Activated CD4-positive, alpha-beta T cell treated with anti-CD3 and anti-CD28 coated beads, Interleukin-2, amount 10 ng/mL, durations not matched to agents 24 days and 14 days (primary cell): Measurements from ENCODE around the gene SLC24A3. TPM values are rescaled to one million over a fixed set of nuclear protein-coding genes. Genes with fewer than 3 reads are reported as not detected.

ENCODE experiments used
- DNase-seq: peaks from one replicate; pipeline ENCODE4 v3.0.0; 2022
- H3K27ac Mint-ChIP-seq: one replicate; pipeline ENCODE4 v1.8.0; 2022; ENCODE audit warnings: mild to moderate bottlenecking, mixed read lengths
- H3K27me3 Mint-ChIP-seq: one replicate; pipeline ENCODE4 v1.8.0; 2022; ENCODE audit warnings: mixed read lengths
- H3K36me3 Mint-ChIP-seq: one replicate; pipeline ENCODE4 v1.8.0; 2022; ENCODE audit warnings: low read depth, mild to moderate bottlenecking, mixed read lengths
- H3K4me1 Mint-ChIP-seq: one replicate; pipeline ENCODE4 v1.8.0; 2021; ENCODE audit warnings: mixed read lengths
- H3K4me3 Mint-ChIP-seq: one replicate; pipeline ENCODE4 v1.8.0; 2022; ENCODE audit warnings: mild to moderate bottlenecking, moderate library complexity, mixed read lengths
- H3K9me3 Mint-ChIP-seq: one replicate; pipeline ENCODE4 v1.8.0; 2021; ENCODE audit warnings: mixed read lengths
- intact Hi-C: fragments of 100-400 bp; cut with micrococcal nuclease; formaldehyde crosslinking; loops from one replicate; pipeline ENCODE4 v1.15.1; 2023
- total RNA-seq: library from RNA; stranded (reverse); gene quantifications from 2 replicates; pipeline ENCODE4 v1.2.3, GENCODE V29; 2022

The SLC24A3 gene
- total RNA-seq, 1 donor from 2014 or later, result not detected

DNA sequence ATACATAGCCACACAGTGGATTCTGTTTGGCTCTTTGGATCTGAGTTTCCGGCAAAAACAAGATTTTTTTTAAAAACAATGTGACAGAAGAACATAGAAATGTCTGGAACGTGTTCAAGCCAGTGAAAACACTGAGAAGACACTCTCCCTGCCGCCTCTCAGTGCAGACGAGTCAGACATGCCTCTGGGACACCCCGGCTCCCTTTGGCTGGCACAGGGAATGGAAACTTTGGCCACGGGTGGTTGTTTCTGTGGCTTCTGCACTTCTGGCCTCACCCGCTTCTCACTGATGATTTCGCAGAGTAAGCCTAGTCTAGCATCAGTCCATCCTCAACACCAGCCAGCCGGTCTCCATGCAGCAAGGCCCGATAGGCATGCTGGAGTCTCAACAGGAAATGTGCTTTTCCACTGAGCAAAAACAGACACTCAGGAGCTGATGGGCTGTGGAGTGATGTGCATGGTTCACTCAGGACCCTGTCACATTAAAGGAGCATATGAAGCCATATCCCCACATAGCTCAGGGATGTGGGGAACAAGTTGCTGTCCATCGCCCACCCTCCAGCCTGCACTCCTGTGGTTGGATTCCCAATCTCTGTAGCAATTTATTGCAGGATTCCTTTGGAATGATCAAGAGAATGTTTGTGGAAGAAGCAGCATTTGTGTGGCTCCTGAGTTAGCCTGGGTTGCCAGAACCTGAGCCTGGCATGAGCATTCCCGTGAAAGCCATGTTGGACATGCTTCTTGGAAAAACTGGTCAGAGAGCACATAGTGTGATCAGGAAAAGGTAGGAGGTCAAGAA is 283.7 kb downstream of the SLC24A3 start:
- no peak for DNase-seq
- no peaks in the 10 kb centered on the region for H3K27me3 Mint-ChIP-seq
- no peaks in the 10 kb centered on the region for H3K9me3 Mint-ChIP-seq
- H3K36me3 Mint-ChIP-seq, result no peaks in the 10 kb centered on the region
- H3K4me3 Mint-ChIP-seq, result no peak overlapping the region
- H3K4me1 Mint-ChIP-seq, result no peaks in the 10 kb centered on the region
- H3K27ac Mint-ChIP-seq, result no peak overlapping the region
- intact Hi-C loops, result no loop called here

DNA sequence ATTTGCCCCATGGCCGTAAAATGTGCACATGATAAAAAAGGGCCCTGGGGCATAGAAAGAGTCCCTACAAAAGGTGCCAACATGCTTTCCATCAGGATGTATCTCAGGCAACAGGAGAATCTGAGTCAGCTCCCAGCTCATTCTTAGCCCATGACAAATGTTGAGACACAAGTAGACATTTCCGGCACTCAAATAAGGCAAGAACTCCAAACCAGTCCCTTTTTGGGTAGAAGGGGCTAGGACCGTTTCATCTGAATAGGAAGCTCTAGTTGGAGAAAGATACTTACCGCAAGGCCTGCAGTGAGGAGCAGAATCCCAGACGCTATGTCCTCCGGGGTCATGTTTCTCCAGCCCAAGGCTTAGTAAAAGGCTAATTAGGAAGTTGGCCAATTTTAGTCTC is 284.6 kb downstream of the SLC24A3 start:
- DNase-seq, result no peak
- no peak overlapping the region for H3K27ac Mint-ChIP-seq
- no peaks in the 10 kb centered on the region for H3K4me1 Mint-ChIP-seq
- intact Hi-C loops, result no loop called here
- no peaks in the 10 kb centered on the region for H3K9me3 Mint-ChIP-seq
- no peaks in the 10 kb centered on the region for H3K27me3 Mint-ChIP-seq
- no peaks in the 10 kb centered on the region for H3K36me3 Mint-ChIP-seq
- no peak overlapping the region for H3K4me3 Mint-ChIP-seq

DNA sequence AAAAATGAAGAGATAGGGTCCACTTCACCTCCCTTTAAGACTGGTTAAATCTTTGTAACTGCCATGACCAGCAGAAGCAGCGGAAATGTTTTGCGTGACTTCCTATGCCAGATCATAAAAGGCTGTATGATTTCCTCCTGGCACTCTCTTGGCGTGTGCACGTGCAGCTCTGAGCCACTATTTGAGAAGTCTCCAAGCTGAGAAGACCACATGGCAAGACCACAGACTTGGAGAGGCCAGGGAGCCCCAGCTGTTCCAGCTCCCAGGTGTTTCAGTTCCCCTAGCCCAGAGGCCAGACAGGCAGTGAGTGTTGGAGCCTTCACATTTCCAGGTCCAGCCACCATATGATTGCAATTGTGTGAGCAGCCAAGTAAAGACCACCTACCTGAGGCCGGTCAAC is 286.3 kb downstream of the SLC24A3 start:
- no peak overlapping the region for H3K27ac Mint-ChIP-seq
- H3K27me3 Mint-ChIP-seq, result no peaks in the 10 kb centered on the region
- H3K36me3 Mint-ChIP-seq, result no peaks in the 10 kb centered on the region
- DNase-seq, result no peak
- intact Hi-C loops, result no loop called here
- H3K4me3 Mint-ChIP-seq, result no peak overlapping the region
- H3K9me3 Mint-ChIP-seq, result no peaks in the 10 kb centered on the region
- no peaks in the 10 kb centered on the region for H3K4me1 Mint-ChIP-seq

DNA sequence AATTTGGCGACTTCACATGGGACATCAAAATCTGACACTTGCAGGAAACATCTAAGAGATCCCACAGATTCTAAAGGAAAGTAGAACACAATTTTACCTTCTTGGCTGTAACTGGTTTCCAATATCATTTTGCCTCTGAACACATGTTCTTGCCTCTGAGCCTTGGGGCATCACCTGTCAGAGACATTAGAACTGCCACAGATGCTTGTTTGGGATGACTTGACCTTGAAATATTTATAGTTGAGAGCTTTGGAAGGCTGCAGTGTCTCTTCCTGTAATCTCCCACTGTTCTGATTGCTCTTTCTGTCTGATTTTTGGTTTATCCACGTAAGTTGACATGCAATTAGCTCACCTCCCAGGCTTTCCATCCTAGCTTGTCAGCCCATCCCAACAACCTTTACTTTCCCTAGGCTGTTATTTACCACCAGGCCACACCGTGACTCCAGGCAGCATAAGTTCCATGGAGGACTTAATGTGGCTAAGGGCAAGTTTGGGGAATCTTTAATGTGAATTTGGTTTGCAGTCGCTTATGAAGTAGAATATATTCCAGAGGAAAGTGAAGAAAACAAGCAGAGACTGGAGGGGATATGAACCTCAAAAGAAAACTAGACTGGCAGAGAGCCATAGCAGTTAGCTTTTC is 289.2 kb downstream of the SLC24A3 start:
- H3K27ac Mint-ChIP-seq, result no peak overlapping the region
- H3K36me3 Mint-ChIP-seq, result no peaks in the 10 kb centered on the region
- H3K27me3 Mint-ChIP-seq, result no peaks in the 10 kb centered on the region
- intact Hi-C loops, result no loop called here
- H3K9me3 Mint-ChIP-seq, result no peaks in the 10 kb centered on the region
- DNase-seq, result no peak
- no peak overlapping the region for H3K4me3 Mint-ChIP-seq
- no peaks in the 10 kb centered on the region for H3K4me1 Mint-ChIP-seq

DNA sequence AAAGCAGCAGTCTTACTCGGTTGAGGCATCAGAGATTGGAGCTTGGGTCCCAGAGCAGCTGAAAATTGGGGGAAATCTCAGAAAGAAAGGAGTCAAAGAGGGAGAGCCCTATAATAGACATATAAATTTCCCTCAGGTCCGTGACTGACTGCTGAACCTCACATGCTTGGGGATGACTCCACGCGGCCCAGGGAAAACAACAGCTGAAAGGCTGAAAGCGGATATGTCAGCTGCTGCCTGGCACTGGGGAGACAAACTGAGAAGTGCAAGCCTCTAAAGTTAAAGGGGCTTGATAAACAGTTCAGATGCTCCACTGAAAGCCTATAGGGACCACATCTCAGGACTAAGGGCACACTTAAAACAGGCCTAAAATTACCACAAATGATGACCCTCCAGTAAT is 289.7 kb downstream of the SLC24A3 start:
- Mint-ChIP-seq H3K4me1 (no peaks in the 10 kb centered on the region), H3K4me3 (no peak overlapping the region), H3K36me3 (no peaks in the 10 kb centered on the region), H3K27ac (no peak overlapping the region), H3K9me3 (no peaks in the 10 kb centered on the region), H3K27me3 (no peaks in the 10 kb centered on the region)
- intact Hi-C loops, result no loop called here
- no peak for DNase-seq

DNA sequence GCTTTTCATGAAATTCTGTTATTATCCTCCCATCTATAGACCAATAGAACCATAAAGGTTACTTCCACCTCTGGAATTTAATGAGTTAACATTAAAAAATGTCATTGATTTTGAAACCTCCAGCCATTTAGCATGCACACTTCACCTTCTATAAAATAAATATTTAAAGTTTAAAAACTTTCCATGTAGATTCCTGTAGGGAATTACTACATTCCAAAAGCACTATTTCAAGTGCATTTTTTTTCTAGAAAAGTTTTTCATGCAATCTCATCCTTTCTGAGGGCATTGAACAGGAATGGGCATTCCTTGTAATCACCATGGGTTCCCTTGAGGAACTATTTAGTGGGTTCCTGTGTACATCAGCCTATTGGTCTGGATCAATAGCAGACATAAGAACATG is 291.8 kb downstream of the SLC24A3 start:
- no peaks in the 10 kb centered on the region for H3K36me3 Mint-ChIP-seq
- H3K4me1 Mint-ChIP-seq, result no peaks in the 10 kb centered on the region
- intact Hi-C loops, result no loop called here
- no peak overlapping the region for H3K27ac Mint-ChIP-seq
- H3K4me3 Mint-ChIP-seq, result no peak overlapping the region
- no peaks in the 10 kb centered on the region for H3K27me3 Mint-ChIP-seq
- no peaks in the 10 kb centered on the region for H3K9me3 Mint-ChIP-seq
- no peak for DNase-seq

DNA sequence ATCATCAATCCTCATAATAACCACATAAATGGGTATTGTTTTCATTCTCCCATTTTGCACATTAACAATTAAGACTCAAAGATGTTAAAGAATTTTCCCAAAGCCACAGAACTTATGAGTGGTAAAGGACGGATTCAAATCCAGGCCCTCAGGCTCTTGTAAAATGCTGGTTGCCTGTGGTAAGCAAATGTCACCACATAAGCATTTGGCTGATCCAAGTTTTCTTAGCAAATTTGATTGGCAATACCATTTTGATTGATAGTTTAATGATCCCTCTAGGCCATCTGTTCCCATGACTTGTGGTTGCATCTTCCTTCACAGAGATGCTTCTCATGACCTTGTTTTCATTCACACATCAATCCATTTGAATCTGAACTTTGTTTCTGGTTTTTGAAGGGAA is 293.6 kb downstream of the SLC24A3 start:
- no peaks in the 10 kb centered on the region for H3K4me1 Mint-ChIP-seq
- H3K9me3 Mint-ChIP-seq, result no peaks in the 10 kb centered on the region
- intact Hi-C loops, result no loop called here
- H3K27me3 Mint-ChIP-seq, result no peaks in the 10 kb centered on the region
- H3K27ac Mint-ChIP-seq, result no peak overlapping the region
- no peak overlapping the region for H3K4me3 Mint-ChIP-seq
- H3K36me3 Mint-ChIP-seq, result no peaks in the 10 kb centered on the region
- no peak for DNase-seq

DNA sequence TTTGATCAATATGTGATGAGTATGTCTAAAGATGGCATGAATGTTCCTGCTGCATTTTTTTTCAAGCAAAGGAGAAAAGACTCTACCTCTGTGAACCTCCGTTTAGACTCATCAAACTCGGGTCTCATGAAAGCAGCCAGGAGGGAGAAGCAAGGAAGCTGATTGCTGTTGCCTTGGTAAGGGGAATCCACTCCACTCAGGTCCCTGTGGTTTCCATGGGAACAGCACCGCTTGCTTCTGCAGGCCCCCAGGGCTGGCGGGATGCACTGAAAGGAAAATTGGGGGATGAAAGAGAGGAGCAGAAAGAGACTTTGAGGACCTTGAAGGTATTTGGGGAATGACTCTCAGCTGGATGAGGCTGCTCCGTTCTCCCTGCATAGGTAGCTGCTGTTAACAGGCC is 296.0 kb downstream of the SLC24A3 start:
- intact Hi-C loops, result no loop called here
- DNase-seq, result no peak
- no peak overlapping the region for H3K4me3 Mint-ChIP-seq
- no peaks in the 10 kb centered on the region for H3K27me3 Mint-ChIP-seq
- no peaks in the 10 kb centered on the region for H3K9me3 Mint-ChIP-seq
- H3K36me3 Mint-ChIP-seq, result no peaks in the 10 kb centered on the region
- no peaks in the 10 kb centered on the region for H3K4me1 Mint-ChIP-seq
- H3K27ac Mint-ChIP-seq, result no peak overlapping the region

DNA sequence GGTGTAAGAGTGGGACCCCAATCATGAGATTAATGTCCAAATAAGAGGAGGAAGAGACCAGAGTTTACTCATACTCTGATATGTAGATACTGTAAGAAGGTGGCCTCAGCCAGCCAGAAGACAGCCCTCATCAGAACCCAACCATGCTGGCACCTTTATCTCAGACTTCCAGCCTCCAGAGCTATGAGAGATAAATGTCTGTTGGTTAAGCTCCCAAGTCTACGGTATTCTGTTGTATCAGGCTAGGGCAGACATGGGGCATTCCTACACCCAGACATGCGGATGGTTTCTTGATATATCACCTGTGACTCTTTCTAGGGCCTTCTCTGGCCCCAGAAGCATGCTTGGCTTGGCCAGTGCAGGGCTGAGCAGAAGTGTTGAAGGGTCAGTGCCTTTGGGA is 298.2 kb downstream of the SLC24A3 start:
- intact Hi-C loops, result no loop called here
- no peak for DNase-seq
- H3K36me3 Mint-ChIP-seq, result no peaks in the 10 kb centered on the region
- no peaks in the 10 kb centered on the region for H3K9me3 Mint-ChIP-seq
- no peaks in the 10 kb centered on the region for H3K4me1 Mint-ChIP-seq
- no peak overlapping the region for H3K27ac Mint-ChIP-seq
- H3K27me3 Mint-ChIP-seq, result no peaks in the 10 kb centered on the region
- H3K4me3 Mint-ChIP-seq, result no peak overlapping the region

DNA sequence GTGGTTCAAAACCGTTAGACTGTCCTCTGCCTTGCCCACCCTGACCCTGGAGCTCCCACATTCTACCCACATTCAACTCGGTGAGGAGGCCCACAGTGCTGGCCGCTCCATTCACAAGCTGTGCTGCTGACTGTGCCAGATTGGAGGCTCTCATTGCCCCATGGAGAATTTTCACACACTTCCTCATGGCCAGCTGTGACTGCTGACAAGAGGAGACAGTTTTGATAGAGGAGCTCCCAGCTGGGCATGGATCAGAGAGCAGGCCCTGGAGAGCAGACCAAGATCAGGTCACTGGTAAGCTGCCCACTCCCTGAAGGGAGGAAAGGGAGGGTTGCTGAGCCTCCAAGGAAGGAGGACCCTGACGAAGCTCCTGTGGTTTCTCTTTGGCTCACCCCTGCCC is 299.5 kb downstream of the SLC24A3 start:
- no peak overlapping the region for H3K4me3 Mint-ChIP-seq
- no peaks in the 10 kb centered on the region for H3K9me3 Mint-ChIP-seq
- no peak overlapping the region for H3K27ac Mint-ChIP-seq
- no peak for DNase-seq
- H3K27me3 Mint-ChIP-seq, result no peaks in the 10 kb centered on the region
- H3K36me3 Mint-ChIP-seq, result no peaks in the 10 kb centered on the region
- intact Hi-C loops, result no loop called here
- H3K4me1 Mint-ChIP-seq, result no peaks in the 10 kb centered on the region

DNA sequence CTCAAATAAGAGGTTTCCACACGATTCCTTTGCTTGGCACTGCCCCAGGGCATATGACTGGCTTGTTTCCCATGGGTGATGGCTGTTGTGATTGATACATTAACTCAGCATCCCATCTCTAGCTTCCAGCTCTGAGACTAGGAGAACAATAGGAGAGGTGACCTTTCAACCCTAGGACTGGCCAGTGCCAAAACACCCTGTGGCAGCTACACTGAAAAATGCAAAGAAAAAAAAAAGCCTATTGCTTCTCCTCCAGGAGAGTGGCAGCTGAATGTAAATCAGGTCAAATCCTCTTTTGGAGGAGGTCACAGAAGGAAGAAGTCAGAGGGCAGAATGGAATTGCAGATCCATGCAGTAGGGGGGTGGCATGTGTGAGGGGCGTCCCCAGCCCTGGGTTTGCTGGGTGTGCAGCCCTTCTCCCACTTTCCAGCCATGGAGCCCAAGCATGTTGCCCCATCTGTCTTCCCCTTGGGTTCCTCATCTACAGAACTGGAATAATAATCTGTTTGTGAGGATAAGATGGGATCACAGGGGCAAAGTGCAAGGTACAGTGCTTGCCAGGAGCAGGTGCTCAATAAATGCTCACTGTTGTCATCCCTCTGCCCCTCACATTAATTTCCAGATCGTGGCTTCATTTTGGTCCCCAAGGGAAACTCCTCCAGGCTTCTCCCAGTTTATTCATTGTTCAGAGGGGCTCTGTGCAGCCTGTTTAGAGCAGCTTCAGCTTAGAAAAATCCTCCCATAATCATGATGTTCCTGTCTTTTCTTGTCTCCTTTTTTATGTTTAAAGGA is 300.6 kb downstream of the SLC24A3 start:
- H3K27me3 Mint-ChIP-seq, result no peaks in the 10 kb centered on the region
- H3K27ac Mint-ChIP-seq, result no peak overlapping the region
- H3K36me3 Mint-ChIP-seq, result no peaks in the 10 kb centered on the region
- no peaks in the 10 kb centered on the region for H3K4me1 Mint-ChIP-seq
- no peak overlapping the region for H3K4me3 Mint-ChIP-seq
- H3K9me3 Mint-ChIP-seq, result no peaks in the 10 kb centered on the region
- no peak for DNase-seq
- intact Hi-C loops, result no loop called here

DNA sequence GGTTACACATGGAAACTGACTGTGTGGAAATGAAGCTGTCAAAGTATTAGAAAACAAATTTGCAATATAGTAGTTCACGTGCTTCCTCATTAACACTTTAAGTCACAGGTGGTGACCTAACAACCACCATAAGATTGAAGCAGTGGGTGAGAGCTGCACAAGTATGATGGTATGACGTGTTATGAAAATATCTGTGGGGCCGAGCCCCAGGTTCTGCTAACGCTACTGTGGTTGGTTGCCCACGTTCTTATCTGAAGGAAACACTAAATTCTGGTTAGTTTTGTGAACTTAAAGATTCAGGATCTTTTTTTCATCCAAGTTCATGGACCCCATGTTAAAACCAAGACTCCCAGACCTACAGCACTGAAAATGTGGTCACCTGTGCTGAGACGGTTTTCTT is 302.6 kb downstream of the SLC24A3 start:
- H3K9me3 Mint-ChIP-seq, result no peaks in the 10 kb centered on the region
- no peak overlapping the region for H3K4me3 Mint-ChIP-seq
- H3K4me1 Mint-ChIP-seq, result no peaks in the 10 kb centered on the region
- no peak overlapping the region for H3K27ac Mint-ChIP-seq
- H3K27me3 Mint-ChIP-seq, result no peaks in the 10 kb centered on the region
- H3K36me3 Mint-ChIP-seq, result no peaks in the 10 kb centered on the region
- intact Hi-C loops, result no loop called here
- DNase-seq, result no peak

DNA sequence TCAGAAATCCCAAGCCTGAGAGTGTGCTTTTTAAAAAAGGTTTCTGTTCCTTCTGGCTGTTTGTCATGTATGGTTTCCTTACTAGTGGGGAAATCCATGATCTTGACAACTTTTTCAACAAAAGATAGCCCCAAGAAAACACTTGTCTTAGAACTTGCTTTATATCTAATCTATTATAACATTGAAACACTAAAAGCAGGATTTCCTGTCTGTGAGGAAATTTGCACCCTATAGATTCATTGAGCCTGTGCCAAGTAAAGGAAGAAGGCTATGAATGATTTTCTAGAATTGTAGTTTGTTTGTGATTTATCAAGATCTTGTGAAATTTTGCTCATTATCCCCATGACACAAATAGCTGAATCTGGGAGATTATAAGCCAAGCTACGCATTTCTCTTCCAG is 307.0 kb downstream of the SLC24A3 start:
- Mint-ChIP-seq H3K4me1 (peaks cover 2% of the 10 kb centered on the region), H3K27me3 (no peaks in the 10 kb centered on the region), H3K36me3 (no peaks in the 10 kb centered on the region), H3K4me3 (no peak overlapping the region), H3K9me3 (no peaks in the 10 kb centered on the region), H3K27ac (no peak overlapping the region)
- intact Hi-C loops, result no loop called here
- no peak for DNase-seq

DNA sequence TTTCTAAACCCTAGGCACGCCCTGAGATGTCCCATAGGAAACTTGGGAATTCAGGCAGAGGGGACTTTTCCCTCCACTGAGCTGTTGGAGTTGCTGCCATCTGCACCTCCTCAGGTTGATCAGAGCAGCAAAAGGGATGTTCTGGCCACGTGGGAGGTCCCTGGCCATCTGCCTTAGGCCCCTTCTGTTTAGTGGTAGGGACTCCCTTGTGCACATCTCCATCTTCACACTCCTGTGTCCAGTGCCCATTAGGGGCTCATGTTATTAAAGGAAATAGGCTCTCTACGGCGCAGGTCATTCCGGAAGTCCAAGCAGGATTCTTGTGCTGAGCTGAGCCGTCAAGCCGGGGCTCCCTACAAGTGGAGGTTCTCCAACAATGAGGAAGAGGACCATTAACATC is 307.8 kb downstream of the SLC24A3 start:
- DNase-seq, result no peak
- Mint-ChIP-seq H3K36me3 (no peaks in the 10 kb centered on the region), H3K9me3 (no peaks in the 10 kb centered on the region), H3K27me3 (no peaks in the 10 kb centered on the region), H3K4me1 (peaks cover 2% of the 10 kb centered on the region), H3K4me3 (no peak overlapping the region), H3K27ac (no peak overlapping the region)
- intact Hi-C loops, result no loop called here
